AG10803 (cell line): Measurements from ENCODE around the gene IMP3.

Source experiments
- DNase-seq: peaks from one replicate; pipeline ENCODE4 v3.0.0; 2010; ENCODE audit warnings: low read depth
- H3K4me3 ChIP-seq: 2 replicates; pipeline ENCODE4 v1.5.1; 2011; ENCODE audit warnings: mild to moderate bottlenecking, low read length, control low read depth
- TF ChIP-seq, protein P1 (sequence below): conservative IDR thresholded peaks from 2 replicates; pipeline ENCODE4 v1.5.1; 2011; ENCODE audit warnings: mild to moderate bottlenecking, low read length, control low read depth, inconsistent platforms

Gene IMP3

DNA sequence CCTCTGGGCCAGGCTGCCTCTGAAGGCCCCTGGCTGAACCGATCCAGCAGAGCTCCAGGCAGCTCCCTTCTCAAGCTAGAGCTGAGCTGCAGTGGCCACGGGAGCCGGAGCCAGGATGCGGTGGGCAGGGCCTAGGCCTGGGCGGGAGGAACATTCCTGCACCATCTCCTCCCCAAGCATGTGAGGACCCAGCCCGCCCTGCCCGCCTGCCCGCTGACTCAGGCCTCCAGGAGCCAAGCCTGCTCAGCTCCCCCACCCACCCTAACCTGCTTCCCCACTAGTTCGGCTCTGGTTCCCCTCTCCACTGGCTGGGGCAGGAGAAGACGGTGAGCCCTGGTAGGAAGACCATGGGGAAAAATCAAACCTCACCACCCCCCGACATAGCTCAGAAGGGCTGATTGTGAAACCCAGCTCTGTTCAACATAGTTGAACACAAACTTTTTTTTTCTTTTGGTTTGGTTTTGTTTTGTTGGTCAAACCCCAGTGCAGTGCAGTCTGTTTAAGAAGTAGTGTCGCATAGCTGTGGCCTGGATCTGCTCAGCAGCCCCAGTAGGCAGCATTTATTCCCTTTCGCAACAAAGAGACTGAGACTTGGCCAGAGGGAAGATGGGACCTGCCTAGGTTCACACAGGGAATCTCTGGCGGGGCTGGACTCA lies 21.2 kb upstream of the IMP3 start:
- peak; percentile 96 for DNase-seq
- TF ChIP-seq, protein P1, sequence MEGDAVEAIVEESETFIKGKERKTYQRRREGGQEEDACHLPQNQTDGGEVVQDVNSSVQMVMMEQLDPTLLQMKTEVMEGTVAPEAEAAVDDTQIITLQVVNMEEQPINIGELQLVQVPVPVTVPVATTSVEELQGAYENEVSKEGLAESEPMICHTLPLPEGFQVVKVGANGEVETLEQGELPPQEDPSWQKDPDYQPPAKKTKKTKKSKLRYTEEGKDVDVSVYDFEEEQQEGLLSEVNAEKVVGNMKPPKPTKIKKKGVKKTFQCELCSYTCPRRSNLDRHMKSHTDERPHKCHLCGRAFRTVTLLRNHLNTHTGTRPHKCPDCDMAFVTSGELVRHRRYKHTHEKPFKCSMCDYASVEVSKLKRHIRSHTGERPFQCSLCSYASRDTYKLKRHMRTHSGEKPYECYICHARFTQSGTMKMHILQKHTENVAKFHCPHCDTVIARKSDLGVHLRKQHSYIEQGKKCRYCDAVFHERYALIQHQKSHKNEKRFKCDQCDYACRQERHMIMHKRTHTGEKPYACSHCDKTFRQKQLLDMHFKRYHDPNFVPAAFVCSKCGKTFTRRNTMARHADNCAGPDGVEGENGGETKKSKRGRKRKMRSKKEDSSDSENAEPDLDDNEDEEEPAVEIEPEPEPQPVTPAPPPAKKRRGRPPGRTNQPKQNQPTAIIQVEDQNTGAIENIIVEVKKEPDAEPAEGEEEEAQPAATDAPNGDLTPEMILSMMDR, result no peak
- H3K4me3 ChIP-seq, result peak overlapping the region; percentile 36

DNA sequence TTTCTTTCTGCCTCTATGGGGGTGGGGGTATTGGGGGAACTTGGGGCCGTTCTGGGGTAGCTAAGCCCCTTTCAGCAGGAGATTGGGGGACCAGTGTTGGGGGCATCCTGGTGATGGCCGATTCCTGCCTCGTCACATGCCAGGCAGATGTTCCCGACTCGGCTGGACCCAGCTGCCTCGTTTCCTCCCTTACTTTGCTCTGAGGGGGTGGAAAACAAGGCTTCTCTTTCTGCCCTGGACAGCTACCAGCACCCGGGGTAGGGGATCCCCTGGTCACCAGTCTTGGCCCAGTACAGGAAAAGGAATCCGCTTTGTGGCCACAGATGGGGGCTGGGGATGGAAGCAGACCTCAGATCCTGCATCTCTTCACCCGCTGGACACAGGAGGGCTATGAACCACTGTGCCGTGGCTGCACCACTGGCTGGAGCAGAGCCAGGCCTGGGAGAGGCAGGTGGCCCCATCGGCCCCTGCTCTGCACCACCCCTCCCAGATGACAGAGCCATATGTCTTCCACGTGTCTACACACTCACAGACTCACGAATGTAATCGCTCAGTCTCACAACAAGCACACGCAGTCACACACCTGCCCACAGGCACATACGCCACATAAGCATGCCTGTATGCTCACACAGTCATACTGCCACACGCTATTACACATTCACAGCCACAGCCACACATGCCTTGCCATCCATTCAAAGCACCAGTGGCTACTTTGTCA lies 20.1 kb upstream of the IMP3 start:
- DNase-seq, result peak; percentile 57
- H3K4me3 ChIP-seq, result no peak overlapping the region
- TF ChIP-seq, protein P1, result no peak

DNA sequence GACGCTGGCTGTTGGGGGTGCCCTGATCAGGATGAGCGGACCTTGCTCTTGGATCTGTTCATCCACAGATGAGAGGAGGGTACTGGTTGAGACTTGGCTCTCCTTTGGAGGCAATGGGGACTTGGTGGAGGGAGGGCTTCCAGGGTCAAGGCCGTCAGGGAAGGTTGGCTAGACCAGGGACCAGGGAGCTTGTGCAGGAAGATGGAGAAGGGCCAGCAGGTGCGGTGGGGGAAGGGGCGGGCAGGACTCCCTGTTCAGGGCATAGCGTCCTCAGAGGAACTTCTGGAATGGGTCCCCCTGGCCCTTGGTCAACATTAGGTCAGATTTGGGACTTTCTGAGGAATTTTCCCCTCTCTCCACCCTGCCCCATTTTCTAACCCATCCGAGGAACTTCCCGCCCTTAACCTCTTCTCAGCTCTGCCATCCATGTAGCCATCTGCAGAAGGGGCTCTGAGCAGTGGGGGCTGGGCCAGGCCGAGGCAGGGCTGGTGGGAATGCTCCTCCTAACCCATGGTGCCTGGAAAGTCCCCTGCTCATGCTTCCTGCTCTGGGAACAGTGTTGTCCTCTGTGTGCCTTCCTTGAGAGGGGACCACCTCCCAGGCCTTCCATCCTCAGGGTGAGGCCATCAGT lies 19.2 kb upstream of the IMP3 start:
- no peak for DNase-seq
- TF ChIP-seq, protein P1, result no peak
- H3K4me3 ChIP-seq, result no peak overlapping the region

DNA sequence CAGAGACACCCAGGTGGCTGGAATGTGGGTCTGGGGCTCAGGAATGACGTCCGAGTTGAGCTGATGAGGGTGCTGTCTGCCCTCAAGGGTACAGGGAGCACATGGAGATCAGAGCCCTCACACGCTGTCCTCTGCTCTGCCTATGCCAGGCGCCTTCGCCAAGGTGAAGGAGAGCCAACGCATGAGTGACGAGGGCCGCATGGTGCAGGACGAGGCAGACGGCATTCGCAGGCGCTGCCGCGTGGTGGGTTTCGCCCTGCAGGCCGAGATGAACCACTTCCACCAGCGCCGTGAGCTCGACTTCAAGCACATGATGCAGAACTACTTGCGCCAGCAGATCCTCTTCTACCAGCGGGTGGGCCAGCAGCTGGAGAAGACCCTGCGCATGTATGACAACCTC lies 16.8 kb upstream of the IMP3 start:
- no peak for DNase-seq
- no peak overlapping the region for H3K4me3 ChIP-seq
- TF ChIP-seq, protein P1, result no peak

DNA sequence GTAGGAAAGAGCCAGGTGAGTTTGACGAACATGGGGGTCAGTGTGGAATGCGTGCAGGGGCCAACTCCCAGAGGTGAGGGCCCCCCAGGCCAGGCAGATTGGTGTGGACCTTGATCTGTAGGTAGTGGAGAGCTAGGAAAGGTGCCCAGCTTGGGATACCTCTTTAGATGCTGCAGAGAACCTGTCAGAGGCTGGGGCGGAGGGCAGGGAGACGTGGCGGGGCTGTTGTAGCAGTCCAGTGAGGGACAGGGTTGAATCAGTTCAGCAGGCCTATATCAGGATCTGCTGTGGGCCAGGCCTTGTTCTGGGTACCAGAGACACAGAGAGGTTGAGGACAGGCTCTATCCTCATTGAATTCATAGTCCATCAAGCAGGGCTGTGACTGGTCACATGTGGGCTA lies 16.3 kb upstream of the IMP3 start:
- TF ChIP-seq, protein P1, result no peak
- no peak for DNase-seq
- no peak overlapping the region for H3K4me3 ChIP-seq

DNA sequence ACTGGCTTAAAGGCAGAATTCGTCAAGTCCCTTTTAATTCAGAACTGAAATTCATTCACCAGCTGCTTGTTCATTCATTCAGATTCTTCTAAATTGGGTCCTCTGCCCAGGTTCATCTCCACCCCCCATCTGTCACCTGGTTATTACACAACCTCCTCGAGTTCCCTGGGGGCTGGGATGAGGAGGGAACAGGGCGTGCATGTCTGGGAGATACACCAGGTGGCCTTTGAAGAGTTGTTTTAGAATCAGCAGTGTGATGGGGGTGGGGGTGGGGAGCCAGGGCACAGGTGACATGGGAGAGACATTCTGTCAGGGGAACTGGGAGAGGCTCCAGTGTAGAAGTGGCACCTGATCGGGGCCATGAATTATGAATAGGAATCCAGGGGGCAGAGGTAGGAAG lies 15.9 kb upstream of the IMP3 start:
- H3K4me3 ChIP-seq, result no peak overlapping the region
- TF ChIP-seq, protein P1, result no peak
- DNase-seq, result no peak
